Astrocyte (in vitro differentiated cells and primary cell): ENCODE results near the gene FHIT.

ENCODE experiments used
- CTCF ChIP-seq: IDR thresholded peaks from 2 replicates; pipeline ENCODE4 v1.5.1; 2011; ENCODE audit warnings: low read depth, mild to moderate bottlenecking, inconsistent platforms, low read length, moderate library complexity; ENCODE audit not compliant: insufficient read depth
- EZH2 ChIP-seq: IDR thresholded peaks from 2 replicates; pipeline ENCODE4 v1.6.1; 2012; ENCODE audit warnings: mild to moderate bottlenecking, low read length, inconsistent platforms; ENCODE audit not compliant: insufficient read depth

- no peak for TF ChIP-seq CTCF
- no peak for TF ChIP-seq EZH2
Measured at GRCh38 chr3:60047426-60048200, 1203.6 kb downstream of the FHIT start.
